GM20000 (cell line): ENCODE data around the gene ZNF747.

Experiments used
- DNase-seq: peaks from one replicate; pipeline ENCODE4 v3.0.0; 2012; ENCODE audit warnings: low spot score
- CTCF ChIP-seq: IDR thresholded peaks from 2 replicates; pipeline ENCODE4 v1.5.1; 2012; ENCODE audit warnings: mild to moderate bottlenecking, control low read depth; ENCODE audit errors: extremely low read depth, missing control alignments

The ZNF747 gene

GRCh38 chr16:30556125-30556473 is 21.4 kb upstream of the ZNF747 start:
- no peak for TF ChIP-seq CTCF
- no peak for DNase-seq

GRCh38 chr16:30555315-30556124 is 20.9 kb upstream of the ZNF747 start:
- TF ChIP-seq CTCF, result no peak
- DNase-seq, result no peak

GRCh38 chr16:30554557-30555314 is 20.1 kb upstream of the ZNF747 start:
- DNase-seq, result no peak
- no peak for TF ChIP-seq CTCF

GRCh38 chr16:30553393-30553899 is 18.8 kb upstream of the ZNF747 start:
- no peak for TF ChIP-seq CTCF
- DNase-seq, result no peak

GRCh38 chr16:30552956-30553355 is 18.3 kb upstream of the ZNF747 start:
- DNase-seq, result no peak
- TF ChIP-seq CTCF, result no peak

GRCh38 chr16:30551781-30552180 is 17.1 kb upstream of the ZNF747 start:
- TF ChIP-seq CTCF, result no peak
- no peak for DNase-seq
